Measurements from ENCODE around the gene COMMD9. TPM values are rescaled to one million over a fixed set of nuclear protein-coding genes. Genes with fewer than 3 reads are reported as not detected.

Gene COMMD9
- polyA plus RNA-seq, 1 experiment: 51.5 TPM

DNA sequence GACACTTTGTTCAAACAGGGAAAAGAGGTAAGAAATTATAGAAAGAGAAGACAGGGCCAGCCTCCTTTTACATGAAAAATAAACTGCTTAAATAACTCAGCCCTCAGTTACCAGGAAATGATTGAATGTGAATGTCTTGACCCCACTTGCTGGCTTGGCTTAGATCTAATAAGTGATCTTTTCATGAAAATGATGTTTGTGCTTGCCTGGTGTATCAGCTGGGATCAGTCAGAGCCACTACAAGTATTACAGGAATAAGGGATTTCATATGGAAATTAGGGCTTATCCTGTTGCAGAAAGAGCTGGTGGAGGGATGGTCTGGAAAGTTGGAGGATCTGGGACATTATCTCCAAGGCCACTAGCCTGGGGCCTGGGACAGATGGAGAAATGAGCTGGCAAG is 51.8 kb downstream of the COMMD9 start:
- Histone ChIP-seq H3K4me3 (ENCODE audit: low read depth, low read length) (no peak overlapping the region), H3K27ac (ENCODE audit: low read depth, low read length) (no peak overlapping the region), H3K27me3 (ENCODE audit: control insufficient read depth, insufficient read depth, low read length) (no peaks in the 10 kb centered on the region), H3K9me3 (ENCODE audit: control insufficient read depth, insufficient read depth, low read length) (no peaks in the 10 kb centered on the region)
- no peak for DNase-seq (ENCODE audit: low read depth, low spot score)
- ChIA-PET CTCF (interaction anchor here (0.9 kb wide), 1 partner anchor 415 kb away, joined by 3 read pairs; no protein-coding TSS in a partner anchor), POLR2A (no interaction called here)
- TF ChIP-seq, protein P1, sequence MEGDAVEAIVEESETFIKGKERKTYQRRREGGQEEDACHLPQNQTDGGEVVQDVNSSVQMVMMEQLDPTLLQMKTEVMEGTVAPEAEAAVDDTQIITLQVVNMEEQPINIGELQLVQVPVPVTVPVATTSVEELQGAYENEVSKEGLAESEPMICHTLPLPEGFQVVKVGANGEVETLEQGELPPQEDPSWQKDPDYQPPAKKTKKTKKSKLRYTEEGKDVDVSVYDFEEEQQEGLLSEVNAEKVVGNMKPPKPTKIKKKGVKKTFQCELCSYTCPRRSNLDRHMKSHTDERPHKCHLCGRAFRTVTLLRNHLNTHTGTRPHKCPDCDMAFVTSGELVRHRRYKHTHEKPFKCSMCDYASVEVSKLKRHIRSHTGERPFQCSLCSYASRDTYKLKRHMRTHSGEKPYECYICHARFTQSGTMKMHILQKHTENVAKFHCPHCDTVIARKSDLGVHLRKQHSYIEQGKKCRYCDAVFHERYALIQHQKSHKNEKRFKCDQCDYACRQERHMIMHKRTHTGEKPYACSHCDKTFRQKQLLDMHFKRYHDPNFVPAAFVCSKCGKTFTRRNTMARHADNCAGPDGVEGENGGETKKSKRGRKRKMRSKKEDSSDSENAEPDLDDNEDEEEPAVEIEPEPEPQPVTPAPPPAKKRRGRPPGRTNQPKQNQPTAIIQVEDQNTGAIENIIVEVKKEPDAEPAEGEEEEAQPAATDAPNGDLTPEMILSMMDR (IDR thresholded peaks at IDR 0.05; ENCODE audit: low read depth, low read length): no peak

DNA sequence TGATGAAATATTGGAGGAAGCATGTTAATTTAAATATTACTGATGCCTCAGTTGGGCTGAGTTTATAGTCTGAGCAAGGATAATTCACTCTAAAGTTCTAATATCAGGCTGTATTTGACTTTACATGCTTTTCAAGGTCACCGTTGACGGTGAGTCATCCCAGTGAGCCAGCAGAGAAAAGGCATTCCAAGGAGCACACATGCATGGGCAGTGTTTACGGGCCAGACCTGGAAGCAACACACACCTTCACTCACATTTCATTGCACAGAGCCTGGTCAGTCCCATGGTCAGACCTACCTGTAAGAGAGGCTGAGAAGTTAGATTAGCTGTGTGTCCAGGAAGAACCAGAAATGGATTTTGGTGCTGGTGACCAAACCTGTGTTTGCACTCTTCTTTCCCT is 53.5 kb downstream of the COMMD9 start:
- Histone ChIP-seq H3K27ac (ENCODE audit: low read depth, low read length) (no peak overlapping the region), H3K27me3 (ENCODE audit: control insufficient read depth, insufficient read depth, low read length) (no peaks in the 10 kb centered on the region), H3K4me3 (ENCODE audit: low read depth, low read length) (no peak overlapping the region), H3K9me3 (ENCODE audit: control insufficient read depth, insufficient read depth, low read length) (no peaks in the 10 kb centered on the region)
- POLR2A ChIA-PET: no interaction called here
- CTCF ChIA-PET: interaction anchor here (0.5 to 1.1 kb wide), 3 partner anchors 193 to 1795 kb away, joined by 3 read pairs; no protein-coding TSS in a partner anchor
- TF ChIP-seq, protein P1 (IDR thresholded peaks at IDR 0.05; ENCODE audit: low read depth, low read length): no peak
- no peak for DNase-seq (ENCODE audit: low read depth, low spot score)

DNA sequence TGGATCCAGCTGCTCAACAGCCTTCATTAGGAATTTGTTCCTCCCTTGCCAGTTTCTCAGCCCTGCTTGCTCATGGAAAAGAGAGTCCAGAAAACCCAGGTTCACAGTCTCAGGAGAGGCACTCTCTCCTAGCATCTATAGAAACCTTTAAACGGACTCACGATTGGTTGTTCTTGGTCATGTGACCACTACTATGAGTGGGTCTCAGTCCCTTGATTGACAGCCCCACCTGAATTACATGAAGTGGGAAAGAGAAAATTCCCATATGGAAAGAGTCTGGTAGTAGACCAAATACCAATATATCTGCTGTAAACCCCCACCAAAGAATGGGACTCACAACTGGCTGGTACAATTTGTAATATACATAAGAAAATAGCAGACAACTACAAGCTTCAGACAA is 54.4 kb downstream of the COMMD9 start:
- TF ChIP-seq, protein P1 (IDR thresholded peaks at IDR 0.05; ENCODE audit: low read depth, low read length): no peak
- H3K4me3 ChIP-seq (ENCODE audit: low read depth, low read length): no peak overlapping the region
- H3K9me3 ChIP-seq (ENCODE audit: control insufficient read depth, insufficient read depth, low read length): no peaks in the 10 kb centered on the region
- no peak overlapping the region for H3K27ac ChIP-seq (ENCODE audit: low read depth, low read length)
- POLR2A ChIA-PET: no interaction called here
- no peaks in the 10 kb centered on the region for H3K27me3 ChIP-seq (ENCODE audit: control insufficient read depth, insufficient read depth, low read length)
- CTCF ChIA-PET: interaction anchor here (1.0 to 2.0 kb wide), 3 partner anchors 24 to 412 kb away, joined by 3 to 5 read pairs (median 4); no protein-coding TSS in a partner anchor
- no peak for DNase-seq (ENCODE audit: low read depth, low spot score)

DNA sequence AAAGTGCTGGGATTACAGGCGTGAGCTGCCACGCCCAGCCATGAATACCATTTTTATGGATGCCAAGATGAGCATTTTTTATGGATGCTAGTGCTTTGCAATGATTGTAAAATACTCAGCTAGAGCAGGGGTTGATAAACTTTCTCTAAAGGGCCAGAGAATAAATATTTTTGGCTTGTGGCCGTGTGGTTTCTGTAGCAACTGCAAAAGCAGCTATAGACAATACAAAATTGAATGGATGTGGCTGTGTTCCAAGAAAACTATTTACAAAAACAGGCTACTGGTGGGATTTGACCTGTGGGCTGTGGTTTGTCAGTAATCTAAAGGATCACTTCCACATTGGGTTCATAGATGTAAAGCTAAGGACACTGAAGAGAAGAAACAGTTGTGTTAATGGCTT is 56.0 kb downstream of the COMMD9 start:
- Histone ChIP-seq H3K9me3 (ENCODE audit: control insufficient read depth, insufficient read depth, low read length) (no peaks in the 10 kb centered on the region), H3K27ac (ENCODE audit: low read depth, low read length) (no peak overlapping the region), H3K27me3 (ENCODE audit: control insufficient read depth, insufficient read depth, low read length) (no peaks in the 10 kb centered on the region), H3K4me3 (ENCODE audit: low read depth, low read length) (no peak overlapping the region)
- POLR2A ChIA-PET: no interaction called here
- CTCF ChIA-PET: interaction anchor here (0.8 to 2.0 kb wide), 5 partner anchors 20 to 411 kb away, joined by 3 to 6 read pairs (median 4); no protein-coding TSS in a partner anchor
- no peak for DNase-seq (ENCODE audit: low read depth, low spot score)
- TF ChIP-seq, protein P1 (IDR thresholded peaks at IDR 0.05; ENCODE audit: low read depth, low read length): no peak

DNA sequence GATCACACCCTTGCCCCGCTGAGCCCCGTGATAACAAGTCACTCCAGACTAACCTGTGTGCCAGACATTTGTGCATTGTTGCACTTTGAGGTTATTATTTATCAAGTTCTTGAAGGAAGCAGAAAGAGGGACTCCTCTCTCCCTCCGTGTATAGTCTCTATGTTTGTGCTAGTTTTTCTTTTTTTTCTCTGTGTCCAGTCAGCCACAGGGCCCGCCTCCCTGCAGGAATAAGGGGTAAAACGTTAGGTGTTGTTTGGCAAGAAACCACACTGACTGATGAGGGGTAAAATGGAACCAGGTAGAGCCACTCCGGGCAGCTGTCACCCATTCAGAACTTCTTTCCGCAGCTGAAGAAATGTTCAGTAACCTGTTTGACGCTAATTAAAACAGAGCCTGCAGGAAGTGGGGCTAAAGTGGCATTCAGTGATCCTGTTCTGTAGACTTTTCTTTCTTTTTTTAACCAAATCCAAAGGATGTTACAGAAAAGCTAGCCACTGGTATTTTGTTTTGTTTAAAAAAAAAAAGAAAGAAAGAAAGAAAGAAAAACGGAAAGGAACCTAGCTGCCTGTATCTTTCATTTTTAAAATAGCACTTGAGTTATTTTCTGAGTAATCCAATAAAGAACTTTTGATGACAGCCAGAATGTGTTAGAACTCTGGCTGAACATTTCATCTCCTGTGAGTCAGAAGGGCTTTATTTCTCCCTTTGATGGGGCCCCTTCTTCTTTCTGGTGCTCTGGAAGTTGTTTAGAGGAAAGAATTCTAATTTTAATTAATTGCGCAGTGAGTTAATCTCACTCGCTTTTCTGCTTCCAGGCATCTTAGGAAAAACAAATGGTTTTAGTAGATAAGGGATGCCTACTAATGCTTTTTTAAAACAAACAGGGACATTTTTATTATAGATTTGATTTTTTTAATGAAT is 58.2 kb downstream of the COMMD9 start:
- CTCF ChIA-PET: interaction anchor here (0.7 to 1.5 kb wide), 2 partner anchors 100 to 409 kb away, joined by 3 to 4 read pairs; no protein-coding TSS in a partner anchor
- no peaks in the 10 kb centered on the region for H3K27me3 ChIP-seq (ENCODE audit: control insufficient read depth, insufficient read depth, low read length)
- TF ChIP-seq, protein P1 (IDR thresholded peaks at IDR 0.05; ENCODE audit: low read depth, low read length): no peak
- POLR2A ChIA-PET: no interaction called here
- H3K27ac ChIP-seq (ENCODE audit: low read depth, low read length): no peak overlapping the region
- no peaks in the 10 kb centered on the region; the same call in 1 of the 2 replicates for H3K9me3 ChIP-seq (ENCODE audit: control insufficient read depth, insufficient read depth, low read length)
- DNase-seq (ENCODE audit: low read depth, low spot score): no peak
- no peak overlapping the region for H3K4me3 ChIP-seq (ENCODE audit: low read depth, low read length)
